Epithelial cell of esophagus (primary cell): ENCODE results near the gene DPEP2NB.
"Not testable (repeated sequence)": the region's sequence is repeated elsewhere in the genome, so short reads cannot be mapped to it uniquely, and the experiment has no call there.

Experiments used
- DNase-seq: peaks from one replicate; pipeline ENCODE4 v3.0.0; 2010; ENCODE audit warnings: low read depth
- H3K4me3 ChIP-seq: 2 replicates; pipeline ENCODE4 v1.5.1; 2011; ENCODE audit warnings: mild to moderate bottlenecking, low read length, control low read depth
- CTCF ChIP-seq: IDR thresholded peaks from 2 replicates; pipeline ENCODE4 v1.5.1; 2011; ENCODE audit warnings: low read depth, mild to moderate bottlenecking, low read length, control low read depth, inconsistent platforms; ENCODE audit not compliant: insufficient read depth; ENCODE audit errors: missing control alignments

Gene DPEP2NB

GRCh38 chr16:68000450-68000849 lies 15.3 kb downstream of the DPEP2NB start:
- DNase-seq = no peak
- TF ChIP-seq CTCF = no peak
- H3K4me3 ChIP-seq = no peak overlapping the region

DNA sequence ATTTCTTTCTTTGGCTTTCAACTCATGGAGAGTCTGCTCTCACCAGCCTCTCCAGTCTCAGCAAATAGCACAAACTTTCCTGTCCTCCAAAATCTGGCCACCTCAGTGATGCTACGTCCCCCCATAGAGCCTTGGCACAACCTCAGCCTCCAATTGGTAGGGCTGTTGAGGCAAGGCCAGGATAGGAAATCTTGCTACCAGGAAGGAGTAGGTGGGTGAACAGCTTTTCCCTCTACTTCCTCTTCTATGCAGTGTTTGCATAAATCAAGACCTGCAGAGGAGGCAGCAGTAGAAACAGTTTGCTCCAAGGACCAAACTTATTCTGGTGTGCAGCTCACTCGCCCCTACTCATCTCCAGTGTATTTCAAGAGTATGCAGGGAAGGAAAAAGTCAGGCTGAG lies 15.7 kb downstream of the DPEP2NB start:
- TF ChIP-seq CTCF = no peak
- no peak overlapping the region for H3K4me3 ChIP-seq
- no peak for DNase-seq

- H3K4me3 ChIP-seq, DNase-seq: not testable (repeated sequence)
Observed at GRCh38 chr16:67998779-67999688, 16.7 kb downstream of the DPEP2NB start, which contains the start of gene DPEP2. Gene DPEP2, minus strand, starts transcription at chr16:67999484. Its CDS starts 6,272 bp downstream, at chr16:67993212.

DNA sequence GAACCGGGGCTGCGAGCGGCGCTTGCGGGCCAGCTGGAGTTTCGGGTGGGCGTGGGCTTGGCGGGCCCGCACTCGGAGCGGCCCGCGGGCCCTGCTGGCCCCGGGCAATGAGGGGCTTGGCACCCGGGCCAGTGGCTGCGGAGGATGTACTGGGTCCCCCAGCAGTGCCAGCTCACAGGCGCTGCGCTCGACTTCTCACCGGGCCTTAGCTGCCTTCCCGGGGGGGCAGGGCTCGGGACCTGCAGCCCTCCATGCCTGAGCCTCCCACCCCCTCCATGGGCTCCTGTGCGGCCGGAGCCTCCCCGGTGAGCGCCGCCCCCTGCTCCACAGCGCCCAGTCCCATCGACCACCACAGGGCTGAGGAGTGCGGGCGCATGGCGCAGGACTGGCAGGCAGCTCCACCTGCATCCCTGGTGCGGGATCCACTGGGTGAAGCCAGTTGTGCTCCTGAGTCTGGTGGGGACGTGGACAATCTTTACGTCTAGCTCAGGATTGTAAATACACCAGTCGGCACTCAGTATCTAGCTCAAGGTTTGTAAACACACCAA lies 17.4 kb downstream of the DPEP2NB start:
- H3K4me3 ChIP-seq = not testable (repeated sequence)

DNA sequence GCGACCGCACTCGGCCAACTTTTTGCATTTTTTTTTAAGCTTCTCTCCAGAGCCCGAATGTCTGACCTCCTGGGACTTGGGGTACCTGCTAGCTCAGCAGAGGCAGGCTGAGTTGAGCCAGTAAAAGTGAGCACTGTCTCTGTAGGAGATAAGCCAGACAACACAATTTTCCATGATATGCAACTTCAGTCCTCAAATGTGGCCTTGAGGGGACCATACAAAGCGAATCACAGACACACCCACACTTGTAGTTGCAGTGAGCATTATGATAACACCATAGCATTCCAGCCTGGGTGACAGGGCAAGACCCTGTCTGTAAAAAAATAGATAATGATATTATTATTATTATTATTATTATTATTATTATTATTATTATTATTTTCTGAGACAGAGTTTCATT lies 19.0 kb downstream of the DPEP2NB start:
- no peak for TF ChIP-seq CTCF
- DNase-seq = no peak
- H3K4me3 ChIP-seq = no peak overlapping the region

More for the DNA sequence above, 17.4 kb downstream of the DPEP2NB start:
- not testable (repeated sequence) for DNase-seq

DNA sequence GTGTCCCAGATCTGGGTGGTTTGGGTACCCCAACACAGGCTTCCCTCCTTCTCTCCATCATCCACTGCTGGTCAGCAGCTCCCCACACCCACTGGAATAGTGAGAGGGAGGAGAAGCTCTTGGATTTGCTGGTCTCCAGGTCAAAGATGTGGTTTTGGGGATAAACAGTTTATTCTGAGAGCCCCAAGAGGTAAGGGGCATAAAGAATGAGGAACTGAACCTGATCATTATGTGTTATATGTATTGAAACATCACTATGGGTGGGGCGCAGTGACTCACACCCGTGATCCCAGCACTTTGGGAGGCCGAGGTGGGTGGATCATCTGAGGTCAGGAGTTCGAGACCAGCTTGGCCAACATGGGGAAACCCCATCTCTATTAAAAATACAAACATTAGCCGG lies 20.3 kb downstream of the DPEP2NB start:
- H3K4me3 ChIP-seq = no peak overlapping the region
- TF ChIP-seq CTCF = no peak
- DNase-seq = peak; percentile 28

GRCh38 chr16:67994040-67994408 lies 21.7 kb downstream of the DPEP2NB start:
- H3K4me3 ChIP-seq, DNase-seq: not testable (repeated sequence)

DNA sequence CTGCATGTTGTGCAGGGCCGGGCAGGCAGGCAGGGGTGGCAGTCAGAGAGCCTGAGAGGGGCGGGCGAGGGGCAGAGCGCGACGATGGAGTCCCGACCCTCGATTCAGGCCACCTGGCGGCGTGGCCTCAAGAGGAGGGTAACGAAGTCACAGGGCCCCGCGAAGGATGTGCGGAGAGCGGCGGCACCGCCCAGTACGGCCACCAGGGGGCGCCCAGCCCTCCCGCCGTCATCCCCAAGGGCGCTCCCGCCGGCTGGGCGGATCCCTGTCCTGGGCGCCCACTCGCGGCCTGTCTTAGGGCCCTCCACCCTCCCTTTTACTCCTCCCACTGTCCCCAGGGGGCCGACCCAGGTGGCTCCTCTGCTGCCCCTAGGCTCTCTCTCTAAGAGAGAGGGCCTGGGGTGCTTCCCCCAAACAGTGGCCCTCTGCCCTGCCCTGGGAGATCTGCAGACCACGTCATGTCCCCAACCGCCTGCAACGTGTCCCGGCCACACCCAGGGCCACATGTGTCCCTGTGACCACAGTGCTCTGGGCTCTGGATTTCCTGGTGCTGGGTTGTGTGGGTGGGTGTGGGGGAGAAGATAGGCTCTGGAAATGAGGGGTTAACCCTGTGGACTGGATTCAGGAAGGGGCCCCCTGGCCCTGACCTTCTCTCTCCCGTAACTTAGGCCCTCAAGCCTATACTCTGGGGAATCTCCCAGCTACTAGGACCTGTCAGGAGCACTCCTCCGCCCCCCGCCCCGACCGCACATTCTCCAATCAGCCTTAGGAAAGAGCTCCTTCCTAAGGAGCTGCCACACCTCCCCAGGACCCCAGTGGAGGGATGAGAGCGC lies 22.3 kb downstream of the DPEP2NB start:
- DNase-seq = peak; percentile 68
- H3K4me3 ChIP-seq = peak overlapping the region; percentile 13
- peak; percentile 65 for TF ChIP-seq CTCF
